Kidney epithelial cell (primary cell): ENCODE results near the gene ADIRF. TPM values are rescaled to one million over a fixed set of nuclear protein-coding genes. Genes with fewer than 3 reads are reported as not detected.
"Not testable (repeated sequence)": the region's sequence is repeated elsewhere in the genome, so short reads cannot be mapped to it uniquely, and the experiment has no call there.

Experiments used
- DNase-seq: peaks from one replicate; pipeline ENCODE4 v3.0.0-alpha.2; 2010; ENCODE audit warnings: low read depth
- H3K27me3 ChIP-seq: 2 replicates; pipeline ENCODE4 v1.6.0; 2011; ENCODE audit warnings: low read length; ENCODE audit not compliant: control insufficient read depth, insufficient read depth
- H3K36me3 ChIP-seq: 2 replicates; pipeline ENCODE4 v1.5.1; 2011; ENCODE audit warnings: low read length; ENCODE audit not compliant: control insufficient read depth, insufficient read depth
- H3K4me3 ChIP-seq: 2 replicates; pipeline ENCODE4 v1.5.1; 2011; ENCODE audit warnings: low read depth, mild to moderate bottlenecking, control low read depth, low read length
- total RNA-seq: library from RNA; depleted of rRNA; stranded (reverse); fragments of >200 nt; gene quantifications from 2 replicates; pipeline ENCODE4 v1.2.3, GENCODE V29; 2015
- TF ChIP-seq, protein P1 (sequence below): IDR thresholded peaks from 2 replicates; pipeline ENCODE4 v1.5.1; 2011; ENCODE audit warnings: mild to moderate bottlenecking, moderate library complexity, low read length, control low read depth, inconsistent platforms; ENCODE audit not compliant: insufficient read depth, poor library complexity, severe bottlenecking

The ADIRF gene
- total RNA-seq, 1 donor from 2014 or later, result not detected

DNA sequence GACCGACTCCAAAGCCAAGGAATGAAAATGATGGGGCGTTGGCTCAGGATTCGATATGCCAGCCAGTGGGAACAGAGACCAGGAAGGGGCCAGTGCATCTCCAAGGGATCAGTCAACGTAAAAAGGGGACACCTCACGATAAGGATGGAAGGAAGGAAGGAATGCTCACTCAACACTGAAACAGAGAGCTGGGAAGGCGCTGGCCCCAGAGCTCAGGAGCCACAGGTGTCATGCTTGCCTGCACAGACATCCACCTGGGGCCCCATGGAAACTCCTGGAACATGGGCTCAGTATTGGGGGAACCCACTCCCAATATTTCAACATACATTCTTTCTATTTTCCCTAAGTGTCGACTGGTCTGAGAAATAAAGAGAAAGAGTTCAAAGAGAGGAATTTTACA lies 16.2 kb upstream of the ADIRF start:
- Histone ChIP-seq H3K36me3 (no peaks in the 10 kb centered on the region), H3K27me3 (no peaks in the 10 kb centered on the region), H3K4me3 (no peak overlapping the region)
- no peak for DNase-seq
- TF ChIP-seq, protein P1, sequence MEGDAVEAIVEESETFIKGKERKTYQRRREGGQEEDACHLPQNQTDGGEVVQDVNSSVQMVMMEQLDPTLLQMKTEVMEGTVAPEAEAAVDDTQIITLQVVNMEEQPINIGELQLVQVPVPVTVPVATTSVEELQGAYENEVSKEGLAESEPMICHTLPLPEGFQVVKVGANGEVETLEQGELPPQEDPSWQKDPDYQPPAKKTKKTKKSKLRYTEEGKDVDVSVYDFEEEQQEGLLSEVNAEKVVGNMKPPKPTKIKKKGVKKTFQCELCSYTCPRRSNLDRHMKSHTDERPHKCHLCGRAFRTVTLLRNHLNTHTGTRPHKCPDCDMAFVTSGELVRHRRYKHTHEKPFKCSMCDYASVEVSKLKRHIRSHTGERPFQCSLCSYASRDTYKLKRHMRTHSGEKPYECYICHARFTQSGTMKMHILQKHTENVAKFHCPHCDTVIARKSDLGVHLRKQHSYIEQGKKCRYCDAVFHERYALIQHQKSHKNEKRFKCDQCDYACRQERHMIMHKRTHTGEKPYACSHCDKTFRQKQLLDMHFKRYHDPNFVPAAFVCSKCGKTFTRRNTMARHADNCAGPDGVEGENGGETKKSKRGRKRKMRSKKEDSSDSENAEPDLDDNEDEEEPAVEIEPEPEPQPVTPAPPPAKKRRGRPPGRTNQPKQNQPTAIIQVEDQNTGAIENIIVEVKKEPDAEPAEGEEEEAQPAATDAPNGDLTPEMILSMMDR, result no peak

DNA sequence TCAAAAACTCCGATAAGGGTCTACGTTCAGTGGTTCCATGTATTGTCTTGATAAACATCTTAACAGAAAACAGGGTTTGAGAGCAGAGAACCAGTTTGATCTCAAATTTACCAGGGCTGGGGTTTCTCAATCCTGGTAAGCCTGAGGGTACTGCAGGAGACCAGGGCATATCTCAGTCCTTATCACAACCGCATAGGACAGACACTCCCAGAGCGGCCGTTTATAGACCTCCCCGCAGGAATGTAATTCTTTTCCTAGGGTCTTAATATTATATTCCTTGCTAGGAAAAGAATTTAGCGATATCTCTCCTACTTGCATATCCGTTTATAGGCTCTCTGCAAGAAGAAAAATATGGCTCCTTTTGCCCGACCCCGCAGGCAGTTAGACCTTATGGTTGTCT lies 15.6 kb upstream of the ADIRF start:
- not testable (repeated sequence) for DNase-seq, H3K27me3 ChIP-seq, H3K36me3 ChIP-seq, H3K4me3 ChIP-seq

DNA sequence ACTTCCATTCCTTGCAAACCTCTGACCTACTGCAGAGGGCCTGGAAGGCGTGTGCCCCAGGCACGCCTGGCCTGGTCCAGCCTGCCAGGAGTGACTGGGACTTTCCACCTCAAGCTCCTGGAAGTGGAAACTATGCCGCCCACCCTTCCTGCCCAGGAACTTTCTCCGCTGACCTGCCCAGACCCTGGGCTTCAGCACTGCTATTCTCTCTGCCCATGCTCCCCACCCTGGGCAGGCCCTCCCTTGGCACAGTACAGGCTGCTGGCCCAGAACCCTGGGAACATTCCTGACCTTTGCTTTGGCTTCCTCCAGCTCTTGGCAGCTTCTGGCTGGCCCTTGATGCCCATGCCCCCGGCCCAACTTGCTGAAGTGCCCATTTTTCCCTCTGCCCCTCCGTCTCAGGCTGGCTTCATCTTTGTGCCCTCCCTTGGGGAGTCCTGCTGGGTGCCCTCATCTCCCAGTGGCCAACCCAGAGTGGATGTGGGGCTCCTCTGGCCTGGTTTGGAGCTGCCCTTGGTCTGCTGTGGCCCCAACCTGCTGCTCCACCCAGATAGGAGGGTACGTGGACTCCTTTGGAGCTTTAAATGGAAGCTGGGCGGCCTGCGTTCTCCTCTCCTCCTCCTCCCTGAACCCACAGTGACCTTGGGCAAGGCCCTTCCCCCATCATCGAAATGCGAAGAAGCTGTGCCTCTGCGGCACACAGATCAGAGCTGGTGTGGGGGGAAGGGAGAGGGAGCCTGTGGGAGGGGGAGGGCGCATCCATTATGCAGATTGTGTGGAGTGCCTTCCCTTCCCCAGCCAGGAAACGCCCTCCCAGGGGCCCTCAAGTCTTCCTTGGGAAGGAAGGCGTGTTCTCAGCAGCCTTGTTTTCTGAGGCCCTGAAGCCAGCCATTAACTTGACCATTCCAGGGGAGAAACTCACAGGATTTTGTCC lies 14.3 kb upstream of the ADIRF start:
- H3K36me3 ChIP-seq, result no peaks in the 10 kb centered on the region
- DNase-seq, result no peak
- H3K27me3 ChIP-seq, result no peaks in the 10 kb centered on the region
- no peak overlapping the region for H3K4me3 ChIP-seq
- TF ChIP-seq, protein P1, result no peak

DNA sequence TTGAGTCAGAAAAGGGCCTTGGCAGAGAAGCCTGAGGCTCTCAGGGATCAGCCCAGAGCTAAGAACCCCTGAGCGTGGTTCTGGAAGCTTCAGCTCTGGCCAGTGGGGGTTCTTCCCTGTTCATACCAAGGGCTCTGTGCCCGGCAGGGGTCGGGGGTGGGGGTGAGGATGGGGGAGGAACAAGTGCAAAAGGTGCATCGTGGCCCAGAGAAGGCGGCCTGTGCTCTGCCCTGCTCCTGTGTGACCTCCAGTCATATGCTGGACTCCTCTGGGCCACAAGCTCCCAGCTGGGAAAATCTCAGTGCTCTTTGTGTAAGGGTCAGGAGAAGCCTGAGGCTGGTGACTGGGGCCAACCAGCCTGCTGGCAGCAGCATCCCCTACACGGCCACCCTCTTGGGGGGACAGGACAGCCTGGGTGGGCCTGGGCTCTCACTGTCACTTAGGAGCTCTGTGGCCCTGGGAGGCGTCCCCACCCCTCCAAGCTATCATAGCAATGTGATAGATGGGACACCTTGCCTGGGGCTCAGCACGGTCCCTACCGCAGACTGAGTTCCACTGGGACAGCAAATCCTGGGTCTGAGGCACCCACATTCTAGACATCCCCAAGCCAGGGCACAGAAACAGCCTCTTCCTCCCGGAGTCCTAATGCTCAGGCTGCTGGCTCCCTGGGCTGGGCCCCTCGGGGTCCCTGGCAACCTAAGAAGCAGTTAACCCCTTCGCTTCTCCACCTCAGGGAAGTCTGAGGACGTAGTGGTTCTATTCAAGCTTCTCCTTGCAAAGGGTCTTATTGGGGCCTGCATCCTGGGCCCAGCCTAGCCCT lies 13.4 kb upstream of the ADIRF start:
- Histone ChIP-seq H3K36me3 (no peaks in the 10 kb centered on the region), H3K27me3 (no peaks in the 10 kb centered on the region), H3K4me3 (no peak overlapping the region)
- no peak for DNase-seq
- TF ChIP-seq, protein P1, result no peak

DNA sequence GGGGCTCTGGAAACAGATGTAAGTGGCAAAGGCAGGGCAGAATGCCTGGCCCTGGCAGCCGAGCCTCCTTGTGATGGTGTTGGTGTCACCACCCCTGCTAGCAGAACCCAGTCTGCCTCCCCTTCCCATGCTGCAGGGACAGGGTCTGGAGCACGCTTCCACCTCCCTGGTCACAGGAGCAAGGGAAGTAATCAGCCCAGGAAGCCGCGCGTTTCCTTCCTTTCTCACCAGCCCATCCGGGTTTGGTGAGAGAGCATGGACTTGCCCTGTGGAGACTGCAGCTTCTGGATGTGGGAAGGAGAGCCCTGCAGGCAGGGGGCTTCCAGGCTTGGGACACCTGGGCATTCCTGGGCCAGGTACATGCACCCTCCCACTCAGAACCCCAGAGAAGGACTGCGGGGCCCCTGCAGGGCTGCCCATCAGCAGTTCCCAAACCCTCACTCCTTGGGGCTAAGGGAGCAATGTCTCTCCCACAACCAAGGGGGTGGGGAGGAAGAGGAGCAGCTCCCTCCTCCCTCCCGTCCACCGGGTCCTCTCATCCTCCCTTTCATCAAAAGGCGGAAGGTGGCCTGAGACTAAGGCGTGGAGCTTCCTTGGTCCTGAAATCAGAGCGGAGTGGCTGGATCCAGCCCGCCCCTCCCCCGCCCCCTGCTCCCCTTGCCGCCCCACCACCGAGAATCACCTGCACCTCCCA lies 12.6 kb upstream of the ADIRF start:
- DNase-seq, result no peak
- H3K27me3 ChIP-seq, result no peaks in the 10 kb centered on the region
- H3K36me3 ChIP-seq, result no peaks in the 10 kb centered on the region
- TF ChIP-seq, protein P1, result no peak
- H3K4me3 ChIP-seq, result no peak overlapping the region
